ENCODE measurements around the gene TEX261. TPM values are rescaled to one million over a fixed set of nuclear protein-coding genes. Genes with fewer than 3 reads are reported as not detected.

The TEX261 gene
- total RNA-seq, 1 donor from 2014 or later: 36.7 TPM

- no peak for ATAC-seq
Measured at GRCh38 chr2:70957798-70958197, 36.9 kb downstream of the TEX261 start.

- no peak for ATAC-seq
Measured at GRCh38 chr2:70956141-70956540, 38.5 kb downstream of the TEX261 start.

DNA sequence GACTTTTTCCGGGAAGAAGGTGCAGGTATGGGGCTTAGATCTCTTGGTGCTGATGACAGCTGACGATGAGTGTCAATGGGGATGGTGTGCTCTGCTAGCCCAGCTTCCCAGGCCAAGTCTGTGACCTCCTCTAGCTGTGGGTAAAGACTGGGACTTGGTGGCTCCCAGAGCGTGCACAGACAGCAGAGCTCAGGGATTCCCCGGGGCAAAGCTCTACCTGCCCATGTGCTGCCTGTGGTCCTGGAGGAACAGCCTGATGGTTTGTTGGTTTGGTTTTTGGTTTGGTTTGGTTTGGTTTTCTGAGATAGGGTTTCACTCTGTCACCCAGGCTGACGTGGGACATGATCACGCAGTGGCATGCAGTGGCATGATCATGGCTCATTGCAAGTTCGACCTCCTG lies 39.8 kb downstream of the TEX261 start:
- ATAC-seq: no peak

DNA sequence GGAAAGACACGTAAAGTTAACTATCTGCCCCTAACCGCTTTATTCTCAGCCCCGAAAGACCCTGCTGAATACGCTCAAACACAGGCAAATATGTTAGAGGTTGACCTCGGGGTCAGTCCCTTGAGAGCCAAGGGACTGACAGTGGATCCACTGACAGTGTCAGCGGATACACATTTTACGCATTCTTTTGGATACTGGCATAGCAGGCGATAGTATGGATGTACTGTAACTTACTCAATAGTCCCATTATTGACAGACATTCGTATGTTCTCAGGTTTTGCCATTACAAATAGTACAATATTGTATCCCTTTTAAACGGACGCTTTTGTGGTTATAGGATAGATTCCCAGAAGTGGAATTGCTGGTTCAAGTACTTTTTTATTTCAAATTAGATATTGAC lies 45.6 kb downstream of the TEX261 start:
- no peak for ATAC-seq

DNA sequence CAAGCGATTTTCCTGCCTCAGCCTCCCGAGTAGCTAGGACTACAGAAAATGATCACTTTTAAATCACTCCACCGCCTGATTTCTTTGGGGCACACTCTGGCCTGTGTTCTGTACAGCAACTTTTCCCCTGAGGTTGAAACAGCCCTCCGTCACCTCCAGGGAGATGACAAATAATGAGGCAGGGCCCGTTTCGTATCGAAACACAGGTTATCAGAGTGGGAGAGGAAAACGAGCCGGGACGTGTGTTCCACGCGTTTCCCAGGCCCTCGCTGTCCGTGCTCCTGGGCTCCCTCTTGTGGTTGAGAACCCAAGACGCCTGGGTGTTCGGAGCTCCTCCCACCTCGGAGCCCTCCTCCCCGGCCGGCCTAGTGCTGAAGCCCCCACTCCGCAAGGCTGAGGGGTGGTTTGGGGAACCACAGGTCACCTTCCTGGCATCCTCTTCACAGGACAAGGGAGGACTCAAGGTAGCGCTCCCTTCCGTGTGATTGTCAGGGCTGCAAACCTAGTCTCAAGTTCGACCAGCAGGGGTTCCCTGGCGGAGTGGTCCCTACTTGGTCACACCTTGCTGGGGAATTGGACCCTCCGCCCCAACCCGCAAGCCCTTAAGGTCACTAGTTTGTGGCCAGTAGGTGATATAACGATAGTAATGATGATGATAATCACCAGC lies 46.2 kb downstream of the TEX261 start:
- peak; percentile 84 for ATAC-seq

GRCh38 chr2:70947556-70948184 lies 47.0 kb downstream of the TEX261 start:
- no peak for ATAC-seq

DNA sequence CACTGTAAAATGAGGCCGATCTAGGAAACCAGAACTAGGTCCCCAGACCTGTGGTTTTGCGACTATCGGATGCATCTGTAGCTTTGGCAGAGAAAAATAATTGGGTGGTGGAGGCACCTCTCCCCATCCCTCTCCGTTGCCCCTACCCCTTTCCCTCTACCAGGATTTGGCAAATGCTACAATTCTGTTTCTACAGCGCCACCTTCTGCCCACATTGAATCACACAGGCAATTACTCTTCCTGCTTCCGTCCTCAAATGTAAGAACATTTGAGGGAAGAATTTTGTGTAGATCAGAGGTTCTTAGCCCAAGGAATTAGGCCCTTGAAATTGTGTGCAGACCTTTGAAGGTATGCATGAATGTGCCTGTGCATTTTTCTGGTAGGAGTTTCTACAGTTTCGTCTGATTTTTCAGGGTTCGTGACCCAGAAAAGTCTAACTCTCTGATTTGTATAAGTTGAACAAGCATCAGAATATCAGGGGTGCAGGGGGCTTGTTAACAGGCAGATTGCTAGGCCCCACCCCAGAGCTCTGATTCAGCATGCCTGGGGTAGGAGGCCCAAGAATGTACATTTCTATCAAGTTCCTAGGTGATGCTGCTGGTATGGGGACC lies 47.7 kb downstream of the TEX261 start:
- no peak for ATAC-seq

DNA sequence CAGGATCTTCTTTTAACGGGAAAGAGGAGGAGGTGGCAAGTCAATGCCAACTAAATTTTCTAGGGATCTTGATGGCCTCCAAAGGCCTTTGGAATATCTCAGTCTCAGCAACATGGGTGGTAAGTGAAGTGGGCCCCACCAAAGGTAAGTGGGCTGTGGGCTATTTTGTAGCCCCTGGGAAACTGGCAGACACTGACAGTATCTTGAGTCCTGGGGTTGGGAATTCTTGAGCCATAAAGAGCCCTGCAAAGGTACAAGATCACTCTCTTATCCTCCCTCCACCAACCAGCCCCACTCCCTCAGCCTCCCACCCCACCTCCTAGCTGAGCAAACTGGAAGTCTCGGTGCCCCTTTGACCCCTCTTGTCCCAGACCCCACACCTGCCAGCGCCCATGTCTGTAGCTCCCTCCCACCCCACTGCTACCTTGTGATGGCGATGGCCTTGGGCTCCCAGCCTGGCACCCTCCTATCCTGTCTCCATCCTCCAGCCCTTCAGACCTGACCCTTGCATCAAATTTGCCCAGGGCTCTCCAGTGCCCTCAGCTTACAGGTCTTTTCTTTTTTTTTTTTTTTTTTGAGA lies 50.5 kb downstream of the TEX261 start:
- no peak for ATAC-seq

GRCh38 chr2:70943205-70943871 lies 51.3 kb downstream of the TEX261 start:
- peak; percentile 26 for ATAC-seq

GRCh38 chr2:70942396-70943204 lies 52.1 kb downstream of the TEX261 start:
- ATAC-seq: no peak

GRCh38 chr2:70941701-70942100 lies 53.0 kb downstream of the TEX261 start:
- ATAC-seq: no peak

DNA sequence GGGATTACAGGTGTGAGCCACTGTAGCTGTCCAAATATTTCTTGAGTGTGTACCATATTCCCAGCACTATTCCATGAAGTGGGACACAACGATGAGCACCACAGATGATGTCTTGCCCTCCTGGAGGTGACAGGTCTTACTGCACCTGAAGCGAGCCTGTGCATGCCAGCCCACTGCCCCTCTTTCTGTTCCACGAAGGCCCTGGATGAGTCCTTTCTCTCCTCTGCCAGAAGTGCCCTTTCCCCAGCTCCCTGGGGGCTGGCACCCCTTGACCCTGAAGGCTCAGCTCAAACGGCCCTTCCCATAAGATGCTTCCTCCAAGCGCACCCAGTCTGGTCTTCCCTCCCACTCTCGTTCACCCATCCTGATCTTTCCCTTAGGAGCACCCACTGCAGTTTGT lies 53.5 kb downstream of the TEX261 start:
- no peak for ATAC-seq

- ATAC-seq: no peak
Measured at GRCh38 chr2:70939839-70940580, 54.7 kb downstream of the TEX261 start.

DNA sequence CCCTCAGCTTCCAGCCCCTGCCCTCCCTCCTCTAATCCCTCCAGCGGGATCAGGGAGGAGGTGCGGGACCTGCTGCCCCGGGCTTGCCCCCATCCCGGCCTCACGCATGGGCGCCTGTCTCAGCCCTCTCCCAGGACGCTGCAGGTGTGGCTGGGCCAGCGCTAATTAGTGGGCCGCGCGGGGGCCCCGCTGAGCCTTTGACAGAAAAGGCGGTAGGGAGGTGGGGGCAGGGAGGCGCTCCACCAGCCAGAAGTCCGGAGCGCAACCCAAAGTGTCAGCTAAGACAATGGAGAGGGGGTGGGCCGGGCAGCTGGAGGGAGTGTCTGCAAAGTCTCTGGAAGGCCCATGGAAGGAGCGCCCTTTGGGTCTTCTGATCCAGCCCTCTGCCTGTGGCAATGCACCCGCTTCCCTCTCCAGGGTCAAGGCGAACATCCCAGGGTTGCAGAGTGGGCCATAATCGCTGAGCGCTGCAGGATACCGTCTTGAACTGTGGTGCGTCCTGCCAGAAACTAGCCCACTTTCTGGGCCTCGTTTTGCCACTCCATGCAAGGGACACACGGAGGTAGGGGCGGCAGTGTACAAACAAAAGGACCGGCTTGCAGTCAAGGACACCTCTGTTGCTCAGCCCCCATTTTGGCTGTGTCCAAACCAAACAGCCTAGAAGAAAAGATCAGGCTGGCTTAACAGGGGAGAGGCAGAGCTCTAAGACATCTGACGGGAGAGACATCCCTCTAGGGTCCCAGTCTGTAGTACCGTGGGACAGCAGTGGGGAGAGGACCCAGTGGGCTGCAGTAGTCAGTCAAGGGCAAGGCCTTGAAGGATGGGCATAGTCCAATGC lies 55.5 kb downstream of the TEX261 start:
- no peak for ATAC-seq

- no peak for ATAC-seq
Measured at GRCh38 chr2:70938586-70938950, 56.1 kb downstream of the TEX261 start.

- no peak for ATAC-seq
Measured at GRCh38 chr2:70937866-70938585, 56.6 kb downstream of the TEX261 start.

GRCh38 chr2:70936979-70937811 lies 57.5 kb downstream of the TEX261 start:
- ATAC-seq: no peak

- ATAC-seq: peak; percentile 12
Measured at GRCh38 chr2:70936165-70936978, 58.3 kb downstream of the TEX261 start.
